H54 (cell line): ENCODE results near the gene CCDC121.
"Not testable (repeated sequence)": the region's sequence is repeated elsewhere in the genome, so short reads cannot be mapped to it uniquely, and the experiment has no call there.

Experiments used
- DNase-seq: peaks from one replicate; pipeline ENCODE4 v3.0.0; 2011; ENCODE audit warnings: low spot score, mixed read lengths; ENCODE audit not compliant: insufficient read length
- FAIRE-seq: peaks from 3 replicates; lab custom pipeline; 2011; peaks lifted over from hg19 to GRCh38; lab: Jason Lieb, UNC
- POLR2A ChIP-seq: IDR thresholded peaks from 2 replicates; pipeline ENCODE4 v1.6.1; 2011; ENCODE audit warnings: low read depth, mild to moderate bottlenecking, low read length

CCDC121 gene

DNA sequence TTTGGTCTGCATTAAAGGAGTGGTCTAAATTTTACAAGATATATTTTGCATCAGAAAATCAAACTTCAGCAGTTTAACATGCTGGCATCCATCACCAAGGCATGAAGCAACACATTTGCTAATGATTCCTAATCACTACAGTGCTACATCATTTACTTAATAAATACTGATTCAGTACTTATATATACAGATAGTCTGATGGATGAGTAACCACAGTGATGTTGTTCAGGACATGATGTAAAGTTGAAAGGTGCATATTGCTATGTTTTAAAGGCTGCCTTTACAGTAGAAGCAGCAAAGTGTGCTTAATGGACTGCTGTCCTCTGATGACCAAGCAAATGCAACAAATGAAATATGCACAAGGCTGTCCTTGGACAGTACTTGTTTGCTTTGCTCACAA, 23.5 kb upstream of the CCDC121 start:
- DNase-seq (no peak), FAIRE-seq (no peak)
- no peak for TF ChIP-seq POLR2A

DNA sequence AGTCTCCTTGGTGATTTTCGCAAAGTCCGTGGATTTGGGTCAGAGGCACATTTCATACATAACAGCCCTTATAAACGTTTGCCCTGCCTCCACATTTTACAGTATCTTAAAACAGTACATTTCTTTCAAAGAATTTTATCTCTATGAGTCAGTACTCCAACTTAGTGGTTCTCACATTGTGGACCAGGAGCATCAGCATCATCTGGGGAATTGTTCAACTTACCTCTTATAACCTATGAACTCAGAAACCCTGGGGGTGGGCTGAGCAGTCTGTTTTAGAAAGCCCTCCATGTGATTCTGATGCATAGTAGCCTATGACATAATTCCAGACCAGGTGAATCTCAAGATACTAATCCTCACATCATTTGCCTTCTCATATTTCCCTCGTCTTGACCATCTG, 22.2 kb upstream of the CCDC121 start:
- TF ChIP-seq POLR2A = no peak
- DNase-seq (no peak), FAIRE-seq (no peak)

DNA sequence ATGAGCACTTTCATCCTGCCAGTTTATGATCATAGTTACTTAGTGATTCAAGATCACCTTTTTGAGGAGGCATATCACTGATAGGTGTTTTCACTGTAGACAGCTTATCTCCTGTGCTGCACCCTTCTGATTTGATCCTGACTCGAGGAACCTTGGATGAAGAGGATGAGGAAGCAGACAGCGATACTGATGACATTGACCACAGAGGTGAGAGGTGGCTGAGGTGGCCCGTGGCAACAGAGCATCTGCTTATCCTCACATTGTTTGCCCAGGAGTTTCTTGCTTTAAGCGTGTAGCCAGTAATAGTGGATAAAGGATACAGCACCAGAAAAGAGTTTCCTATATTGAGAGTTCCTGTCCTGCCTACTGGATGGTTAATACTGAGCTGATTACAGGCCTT, 18.9 kb upstream of the CCDC121 start:
- FAIRE-seq = peak; percentile 38
- DNase-seq = no peak
- no peak for TF ChIP-seq POLR2A

DNA sequence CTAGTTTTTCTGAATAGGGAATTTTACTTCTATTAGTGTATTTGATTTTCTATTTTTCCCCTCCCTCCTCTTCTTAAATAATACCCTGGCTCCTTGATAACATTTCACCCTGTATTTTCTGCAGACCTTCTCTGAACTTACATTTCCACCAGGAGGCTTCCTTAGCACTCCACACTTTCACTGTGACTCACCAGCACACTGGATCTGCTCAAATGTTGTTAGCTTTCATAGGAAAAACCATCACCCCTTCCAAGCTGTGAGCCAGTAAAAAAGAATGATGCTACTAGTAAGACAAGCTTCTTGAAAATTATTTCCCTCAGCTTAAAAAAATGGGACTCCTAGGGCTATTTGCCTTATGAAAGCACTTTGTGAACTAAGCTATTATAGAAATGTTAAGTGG, 18.5 kb upstream of the CCDC121 start:
- no peak for DNase-seq
- TF ChIP-seq POLR2A = no peak
- peak; percentile 50 for FAIRE-seq

DNA sequence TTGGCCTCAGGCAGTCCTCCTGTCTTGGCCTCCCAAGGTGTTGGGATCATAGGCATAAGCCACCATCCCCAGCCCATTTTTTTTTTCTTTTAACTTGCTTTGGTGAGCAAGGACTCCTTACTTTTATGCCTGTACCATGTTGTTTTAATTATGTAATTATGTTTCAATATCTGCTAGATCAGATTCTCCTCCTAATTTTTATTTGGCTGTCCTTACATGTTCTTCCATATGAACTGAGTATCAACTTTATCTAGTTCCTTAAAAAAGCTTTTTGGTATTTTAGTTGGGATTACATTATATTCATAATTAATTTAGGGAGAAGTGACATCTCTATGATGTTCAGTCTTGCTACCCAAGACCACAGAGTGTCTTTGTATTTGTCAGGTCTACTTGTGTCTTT, 16.4 kb upstream of the CCDC121 start:
- DNase-seq (no peak), FAIRE-seq (no peak)
- TF ChIP-seq POLR2A = no peak

DNA sequence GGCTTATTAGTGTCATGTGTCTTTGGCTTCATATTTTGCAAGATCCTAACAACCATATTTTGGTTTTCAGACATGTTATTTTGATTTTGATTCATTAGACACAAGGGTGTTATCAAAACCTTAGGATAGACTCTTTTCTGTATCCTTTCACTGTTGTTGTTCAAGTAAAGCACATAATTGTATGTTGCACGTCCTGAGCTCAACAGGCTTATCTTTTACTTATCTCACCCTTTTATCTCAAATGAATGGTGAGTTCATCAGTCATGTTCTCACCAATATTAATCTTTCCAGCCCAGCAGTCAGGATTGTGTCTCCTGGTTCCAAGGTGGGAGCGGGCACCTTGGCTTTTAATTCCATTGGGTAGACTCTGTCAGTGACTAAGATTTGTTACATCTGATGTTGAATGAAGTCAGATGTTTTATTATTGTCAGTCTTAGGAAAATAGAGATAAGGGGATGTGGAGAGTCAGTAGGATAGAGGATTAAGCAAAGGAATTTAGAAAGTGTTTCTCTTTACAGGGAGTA, 12.0 kb upstream of the CCDC121 start:
- FAIRE-seq (no peak), DNase-seq (no peak)
- no peak for TF ChIP-seq POLR2A

DNA sequence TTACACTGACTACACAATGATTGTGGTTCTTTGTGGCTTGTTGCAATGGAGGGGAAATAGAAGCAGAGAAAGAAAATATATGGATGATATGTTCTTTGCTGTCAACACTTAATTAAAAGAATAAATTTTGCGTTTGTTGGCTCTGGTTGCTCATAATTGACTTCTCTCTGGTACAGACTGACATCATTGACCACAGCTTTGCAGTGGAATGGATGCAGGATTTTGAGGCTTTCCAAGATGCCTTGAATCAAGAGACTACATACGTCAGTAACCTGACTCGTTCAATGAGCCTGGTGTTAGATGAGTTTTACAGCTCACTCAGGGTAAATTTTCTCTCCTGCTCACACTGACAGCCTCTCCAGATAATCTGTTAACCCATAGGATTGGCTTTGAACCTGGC, 9.9 kb upstream of the CCDC121 start:
- DNase-seq = no peak
- FAIRE-seq = peak; percentile 65
- no peak for TF ChIP-seq POLR2A

DNA sequence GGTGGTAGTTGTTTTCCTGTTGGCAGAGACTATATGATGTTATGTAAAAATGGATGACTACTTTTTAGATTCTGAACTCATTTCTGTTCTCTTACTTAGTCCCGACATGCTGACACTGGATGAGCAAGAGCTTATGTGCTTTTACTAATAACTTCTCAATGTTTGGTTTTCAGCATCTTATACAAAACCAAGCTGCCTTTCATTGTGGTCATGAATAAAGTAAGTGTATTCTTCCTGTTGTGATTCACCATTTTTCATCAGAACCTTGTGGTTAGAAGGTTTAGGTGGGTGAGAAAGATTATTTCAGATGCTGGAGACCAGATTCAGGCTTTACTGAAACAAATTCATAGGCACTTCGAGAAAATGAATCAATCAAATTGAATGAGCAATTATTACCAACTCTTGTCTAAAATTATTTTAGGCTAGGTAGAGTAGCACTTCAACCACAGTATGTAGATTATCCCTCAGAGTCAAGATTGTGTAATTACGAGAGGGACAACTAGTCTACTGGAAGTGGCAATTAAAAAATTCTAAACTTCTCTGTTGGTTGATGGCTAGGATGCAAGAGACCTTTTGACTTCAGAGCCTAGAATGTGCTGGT, 9.3 kb upstream of the CCDC121 start:
- FAIRE-seq = peak; percentile 93
- no peak for TF ChIP-seq POLR2A
- DNase-seq = no peak

DNA sequence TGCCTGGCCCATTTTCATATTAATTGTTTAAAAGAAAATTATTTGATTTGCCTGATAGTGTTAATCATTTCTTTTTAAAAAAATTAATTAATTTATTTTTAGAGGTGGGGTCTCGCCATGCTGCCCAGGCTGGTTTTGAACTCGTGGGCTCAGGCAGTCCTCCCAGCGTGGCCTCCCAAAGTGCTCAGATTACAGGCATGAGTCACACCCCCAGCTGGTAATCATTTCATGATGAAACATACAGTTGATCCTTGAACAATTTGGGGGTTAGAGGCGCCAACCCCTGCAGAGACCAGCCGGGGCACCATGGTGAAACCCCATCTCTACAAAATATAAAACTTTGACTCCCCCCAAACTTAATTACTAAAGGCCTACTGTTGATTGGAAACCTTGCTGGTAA, 8.0 kb upstream of the CCDC121 start:
- peak; percentile 27 for FAIRE-seq
- no peak for DNase-seq
- no peak for TF ChIP-seq POLR2A

DNA sequence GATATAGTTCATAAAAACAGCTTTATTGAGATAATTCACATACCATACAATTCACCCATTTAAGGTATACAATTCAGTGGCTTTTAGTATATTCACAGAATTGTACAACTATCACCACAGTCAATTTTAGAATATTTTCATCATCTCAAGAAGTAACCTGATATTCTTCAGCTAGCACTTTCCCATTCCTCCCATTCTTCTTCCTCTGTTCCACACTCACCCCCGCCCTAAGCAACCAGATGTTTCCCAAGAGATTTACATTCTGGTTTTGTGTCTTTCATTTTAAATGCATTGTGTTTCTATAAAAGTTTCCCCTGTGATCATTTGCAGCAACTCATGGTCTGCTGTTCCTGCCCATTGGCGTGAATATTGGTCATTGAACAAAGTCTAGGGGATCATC, 5.5 kb upstream of the CCDC121 start:
- FAIRE-seq (no peak), DNase-seq (no peak)
- no peak for TF ChIP-seq POLR2A

DNA sequence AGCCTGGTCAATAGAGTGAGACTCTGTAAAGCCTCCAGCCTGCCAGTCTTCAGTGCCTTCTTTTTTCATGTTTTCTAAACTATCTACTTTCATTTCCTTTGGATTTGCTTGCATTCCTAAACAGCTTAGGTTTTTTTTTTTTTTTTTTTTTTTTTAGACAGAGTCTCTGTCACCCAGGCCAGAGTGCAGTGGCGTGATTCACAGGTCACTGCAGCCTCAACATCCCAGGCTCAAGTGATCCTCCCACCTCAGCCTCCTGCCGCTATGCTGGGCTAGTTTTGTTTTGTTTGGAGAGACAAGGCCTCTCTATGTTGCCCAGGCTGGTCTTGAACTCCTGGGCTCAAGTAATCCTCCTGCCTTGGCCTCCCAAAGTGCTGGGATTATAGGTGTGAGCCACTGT, 1.4 kb upstream of the CCDC121 start:
- FAIRE-seq, DNase-seq: not testable (repeated sequence)

DNA sequence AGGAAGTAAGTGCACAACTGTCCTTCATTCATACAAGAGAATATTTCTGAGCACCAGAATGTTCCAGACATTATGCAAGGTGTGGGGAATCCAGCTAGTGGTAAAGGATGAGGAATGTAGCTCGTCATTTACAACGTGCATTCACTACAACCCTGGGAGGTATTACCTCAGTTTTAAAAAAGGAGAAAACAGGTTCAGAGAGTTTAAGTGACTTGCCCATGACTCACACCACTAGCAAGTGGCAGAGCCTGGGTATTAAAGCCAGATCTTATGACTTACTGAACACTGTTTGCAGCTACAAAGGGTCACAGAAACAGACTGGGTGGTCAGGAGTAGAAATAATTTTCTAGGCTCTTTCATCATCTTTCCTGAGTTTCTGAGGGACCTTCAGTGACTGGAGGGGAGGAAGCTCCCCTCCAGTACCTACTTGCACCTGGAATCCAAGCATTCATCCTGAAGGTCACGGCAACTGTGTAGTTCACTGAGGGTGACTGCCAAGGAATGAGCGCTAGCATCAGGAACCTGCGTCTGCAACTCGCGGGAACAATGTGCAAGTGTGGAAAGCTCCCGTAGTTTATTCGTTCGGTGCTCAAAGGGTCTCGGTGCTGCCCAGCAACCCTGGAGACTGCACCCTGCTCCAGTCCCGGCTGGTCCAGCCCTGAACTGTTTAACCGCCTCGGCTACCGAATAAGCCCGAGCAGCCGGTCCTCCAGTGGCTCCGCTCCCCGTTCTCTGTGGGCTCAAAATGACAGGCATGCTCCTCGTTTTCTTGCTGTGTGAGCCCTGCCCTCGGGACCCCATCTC, 647 bp downstream of the CCDC121 start:
- no peak for TF ChIP-seq POLR2A
- DNase-seq (no peak), FAIRE-seq (peak; percentile 89)

DNA sequence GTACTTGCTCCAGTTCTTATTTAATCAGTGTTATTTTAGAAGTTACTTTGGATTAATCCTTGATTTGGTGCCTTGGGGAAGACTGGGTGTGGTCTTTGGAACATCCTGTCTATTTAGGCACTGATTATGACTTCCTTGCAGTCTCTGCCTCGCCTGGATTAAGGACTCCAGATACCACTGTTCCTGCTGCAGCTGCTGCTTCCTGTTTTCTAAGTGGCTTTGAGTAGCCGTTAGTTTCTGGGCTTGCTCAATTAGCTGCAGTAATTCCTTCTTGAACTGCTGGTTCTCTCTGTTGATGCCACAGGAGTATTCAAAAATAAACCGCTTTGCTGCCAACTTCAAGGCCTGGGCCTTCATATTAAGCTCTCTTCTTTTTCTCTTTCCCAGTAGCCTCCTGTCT, 1.9 kb downstream of the CCDC121 start:
- not testable (repeated sequence) for DNase-seq
- peak; percentile 64 for FAIRE-seq

DNA sequence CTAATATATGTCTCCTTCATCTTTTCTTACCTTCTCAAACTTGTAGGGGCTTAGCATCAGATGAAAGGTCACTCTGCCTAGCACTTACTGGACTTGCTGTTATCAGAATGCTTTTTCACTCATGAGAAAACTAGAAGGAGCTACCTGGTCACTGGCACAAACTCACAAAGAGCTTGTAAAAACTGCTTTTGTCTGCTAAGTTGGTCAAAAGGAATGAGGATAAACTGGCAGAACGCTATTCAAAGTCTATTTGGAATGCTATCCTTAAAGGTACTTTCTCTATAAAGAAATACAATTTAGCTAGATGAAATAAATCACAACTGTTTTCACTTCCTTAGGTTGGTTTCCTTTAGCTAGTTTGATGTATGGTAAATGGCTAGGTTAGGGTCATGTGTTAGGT, 2.5 kb downstream of the CCDC121 start:
- not testable (repeated sequence) for FAIRE-seq

DNA sequence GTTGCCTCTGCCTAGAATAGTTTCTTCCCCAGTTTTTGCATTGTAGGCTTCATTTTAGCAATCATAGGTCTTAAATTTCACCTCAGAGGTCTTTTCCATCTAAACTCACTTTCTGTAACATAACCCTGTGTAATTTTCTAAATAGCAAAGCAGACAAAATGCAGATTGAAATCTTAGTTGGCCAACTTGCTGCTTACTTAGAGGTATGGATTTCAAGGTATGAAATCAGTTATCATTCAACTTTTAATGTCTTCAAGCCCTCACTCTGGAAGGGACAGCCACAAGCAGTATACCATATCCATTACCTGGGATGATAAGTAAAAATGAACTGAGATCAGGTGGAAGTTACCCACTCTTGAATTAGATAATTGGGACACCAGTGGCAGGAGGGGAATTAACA, 3.9 kb downstream of the CCDC121 start:
- no peak for TF ChIP-seq POLR2A
- DNase-seq = no peak
- no peak for FAIRE-seq

More for the DNA sequence above, 2.5 kb downstream of the CCDC121 start:
- DNase-seq = not testable (repeated sequence)
